Epithelial cell of esophagus (primary cell): Measurements from ENCODE around the gene FBXO30.

Experiments used
- DNase-seq: peaks from one replicate; pipeline ENCODE4 v3.0.0; 2010; ENCODE audit warnings: low read depth
- H3K4me3 ChIP-seq: 2 replicates; pipeline ENCODE4 v1.5.1; 2011; ENCODE audit warnings: mild to moderate bottlenecking, low read length, control low read depth
- TF ChIP-seq, protein P1 (sequence below): IDR thresholded peaks from 2 replicates; pipeline ENCODE4 v1.5.1; 2011; ENCODE audit warnings: low read depth, mild to moderate bottlenecking, low read length, control low read depth, inconsistent platforms; ENCODE audit not compliant: insufficient read depth; ENCODE audit errors: missing control alignments

Gene FBXO30

DNA sequence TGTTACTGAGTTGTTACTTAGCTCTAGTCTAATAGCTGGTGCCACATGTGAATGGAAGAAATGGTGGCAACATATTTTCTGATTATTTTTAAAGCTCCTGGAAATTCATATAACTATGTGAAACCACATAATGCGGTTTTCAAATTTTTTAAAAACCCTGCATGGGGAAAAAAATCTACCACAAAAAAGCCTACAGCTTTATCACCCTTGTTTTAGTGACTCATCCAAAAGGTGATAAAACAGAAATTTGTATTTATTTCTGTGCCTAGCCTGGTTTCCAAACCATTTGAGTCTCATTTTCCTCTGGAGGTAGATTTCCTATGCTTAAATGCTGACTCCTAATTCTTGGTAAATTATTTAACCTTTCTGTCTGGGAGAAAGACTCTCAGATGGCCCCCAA lies 5.4 kb upstream of the FBXO30 start:
- DNase-seq = no peak
- no peak overlapping the region for H3K4me3 ChIP-seq
- TF ChIP-seq, protein P1, sequence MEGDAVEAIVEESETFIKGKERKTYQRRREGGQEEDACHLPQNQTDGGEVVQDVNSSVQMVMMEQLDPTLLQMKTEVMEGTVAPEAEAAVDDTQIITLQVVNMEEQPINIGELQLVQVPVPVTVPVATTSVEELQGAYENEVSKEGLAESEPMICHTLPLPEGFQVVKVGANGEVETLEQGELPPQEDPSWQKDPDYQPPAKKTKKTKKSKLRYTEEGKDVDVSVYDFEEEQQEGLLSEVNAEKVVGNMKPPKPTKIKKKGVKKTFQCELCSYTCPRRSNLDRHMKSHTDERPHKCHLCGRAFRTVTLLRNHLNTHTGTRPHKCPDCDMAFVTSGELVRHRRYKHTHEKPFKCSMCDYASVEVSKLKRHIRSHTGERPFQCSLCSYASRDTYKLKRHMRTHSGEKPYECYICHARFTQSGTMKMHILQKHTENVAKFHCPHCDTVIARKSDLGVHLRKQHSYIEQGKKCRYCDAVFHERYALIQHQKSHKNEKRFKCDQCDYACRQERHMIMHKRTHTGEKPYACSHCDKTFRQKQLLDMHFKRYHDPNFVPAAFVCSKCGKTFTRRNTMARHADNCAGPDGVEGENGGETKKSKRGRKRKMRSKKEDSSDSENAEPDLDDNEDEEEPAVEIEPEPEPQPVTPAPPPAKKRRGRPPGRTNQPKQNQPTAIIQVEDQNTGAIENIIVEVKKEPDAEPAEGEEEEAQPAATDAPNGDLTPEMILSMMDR = no peak

DNA sequence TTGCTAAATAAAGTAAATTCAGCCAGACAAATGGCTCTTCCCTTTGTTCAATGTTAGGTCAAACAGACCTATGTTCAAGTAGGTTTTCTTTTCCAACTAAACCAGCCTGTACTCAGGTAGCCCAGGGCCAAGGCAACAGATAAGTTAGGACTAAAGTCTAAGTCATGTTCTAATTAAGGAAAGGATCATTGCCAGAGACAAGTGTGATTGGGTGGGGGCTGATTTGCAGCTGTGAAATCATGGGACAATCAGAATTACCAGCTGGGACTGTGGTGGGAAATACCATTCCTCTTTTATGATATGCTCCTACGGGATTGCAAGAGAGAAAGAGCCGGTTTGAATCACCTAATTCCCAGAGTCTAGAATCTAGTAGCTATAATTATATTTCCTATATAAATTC lies 4.2 kb upstream of the FBXO30 start:
- H3K4me3 ChIP-seq = no peak overlapping the region
- TF ChIP-seq, protein P1 = no peak
- DNase-seq = no peak

DNA sequence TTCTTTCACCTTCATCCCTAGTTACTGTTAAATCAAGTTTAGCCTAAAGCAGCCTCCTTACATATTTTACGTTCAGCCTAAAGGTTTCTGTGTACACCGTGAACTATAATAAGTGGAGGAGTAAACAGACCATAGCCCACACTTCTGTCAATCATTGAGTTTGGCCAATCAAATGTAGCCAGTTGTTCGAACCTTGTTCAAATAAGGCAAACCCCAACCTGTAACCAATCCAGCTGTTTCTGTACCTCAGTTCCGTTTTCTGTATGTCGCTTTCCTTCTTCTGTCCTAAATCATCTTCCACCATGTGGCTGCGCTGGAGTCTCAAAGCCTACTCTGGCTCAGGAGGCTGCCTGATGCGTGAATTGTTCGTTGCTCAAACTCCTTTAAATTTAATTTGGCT lies 1.8 kb upstream of the FBXO30 start:
- H3K4me3 ChIP-seq = no peak overlapping the region
- TF ChIP-seq, protein P1 = no peak
- no peak for DNase-seq

DNA sequence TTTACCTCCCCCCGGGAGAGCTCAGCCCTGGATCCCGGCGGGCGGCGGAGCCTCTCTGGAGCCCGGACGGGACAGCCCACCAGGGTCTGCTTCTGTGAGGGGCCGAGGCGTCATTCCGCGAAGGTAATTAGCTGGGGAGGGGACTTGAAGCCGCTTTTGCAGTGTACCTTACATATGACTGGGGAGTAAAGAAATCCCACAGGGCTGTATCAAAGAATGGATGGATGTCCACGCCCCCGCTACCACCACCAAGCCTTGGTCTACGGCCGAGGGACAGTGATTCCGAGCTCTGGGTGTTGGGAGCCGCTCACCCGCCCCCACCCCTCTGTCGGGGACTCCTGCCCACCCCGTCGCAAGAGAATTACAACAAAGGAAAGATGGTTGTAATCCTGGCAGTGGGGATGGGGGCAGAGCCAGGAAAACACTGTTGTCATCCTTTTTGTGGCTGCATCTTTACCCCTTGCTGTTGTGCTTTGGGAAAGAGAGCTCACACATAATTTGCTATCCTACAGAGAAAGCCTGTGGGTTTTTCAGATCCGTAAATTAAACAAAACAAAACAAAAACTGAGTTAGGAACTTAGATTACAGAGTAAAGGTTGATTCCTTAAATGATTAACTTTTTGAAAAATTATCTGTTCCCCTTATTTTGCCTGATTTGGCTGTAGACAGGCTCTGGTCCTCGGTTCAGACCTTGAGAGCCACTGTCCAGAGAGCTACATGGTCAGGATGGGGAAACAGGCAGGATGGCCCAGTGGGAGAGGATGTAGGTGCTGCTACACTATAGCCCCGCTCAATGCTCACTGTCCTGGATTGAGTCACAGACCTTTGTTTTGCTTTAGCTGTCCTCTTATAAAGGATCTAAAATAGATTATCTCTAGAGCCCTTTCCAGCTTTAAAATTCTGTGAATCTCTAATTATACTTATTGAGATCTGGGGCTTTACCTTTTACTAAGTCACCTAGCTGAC lies 997 bp upstream of the FBXO30 start:
- TF ChIP-seq, protein P1 = no peak
- peak overlapping the region; percentile 81 for H3K4me3 ChIP-seq
- no peak for DNase-seq

DNA sequence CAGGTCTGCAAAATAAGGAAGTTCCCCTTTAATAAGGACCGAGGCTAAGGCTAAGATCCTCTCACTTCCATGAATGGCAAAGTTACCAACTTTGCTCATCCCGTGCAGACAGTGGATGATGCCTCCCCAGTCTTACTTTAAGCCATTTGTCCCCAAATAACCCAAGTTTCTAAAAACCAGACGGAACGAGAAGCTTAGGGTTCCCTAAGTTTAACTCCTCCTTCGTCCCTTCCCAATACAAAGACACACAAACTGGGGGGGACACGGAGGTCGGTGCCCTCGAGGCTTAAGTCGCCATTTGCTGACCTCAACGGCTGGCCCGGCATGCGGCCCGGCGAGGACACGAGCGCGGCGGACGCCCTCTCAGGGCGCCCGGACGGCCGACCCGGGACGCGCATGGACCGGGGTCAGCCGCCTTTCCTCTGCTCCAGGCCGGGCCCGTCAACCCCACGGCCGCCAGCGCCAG lies 527 bp downstream of the FBXO30 start:
- DNase-seq = peak; percentile 57

DNA sequence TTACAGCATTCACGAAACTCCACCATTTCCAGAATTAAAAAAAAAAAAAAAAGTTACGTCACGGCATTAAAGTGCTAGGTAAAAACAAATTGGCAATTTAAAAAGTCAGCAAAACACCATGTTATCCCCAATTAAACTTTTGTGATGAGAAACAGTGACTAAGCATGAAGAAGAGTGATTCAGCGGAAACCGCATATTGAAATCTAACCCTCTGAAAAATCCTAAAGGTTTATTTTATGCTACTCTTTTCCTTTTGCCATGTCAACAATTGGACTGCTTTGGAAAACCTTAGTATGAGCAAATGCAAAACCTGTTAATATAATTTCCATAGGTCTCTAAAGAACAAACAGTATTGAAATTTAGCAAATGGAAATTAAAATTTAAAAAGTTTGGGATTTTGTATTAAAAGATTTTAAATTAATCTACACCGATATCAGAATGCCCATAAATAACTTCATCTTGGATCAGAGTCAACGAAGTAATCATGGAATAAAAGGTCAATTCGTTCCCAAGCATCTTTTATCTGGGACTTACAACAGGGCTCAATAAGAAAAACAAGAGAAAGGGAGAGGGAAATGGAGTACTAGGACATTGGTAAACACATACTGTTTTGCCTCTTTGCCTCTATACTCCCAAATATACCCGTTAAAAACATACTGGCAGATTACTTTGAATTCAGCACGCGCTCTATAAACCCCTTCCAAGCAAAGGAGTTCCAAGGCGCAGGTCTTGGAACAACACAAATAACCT lies 1.1 kb downstream of the FBXO30 start:
- peak; percentile 61 for DNase-seq
- peak overlapping the region; percentile 81 for H3K4me3 ChIP-seq
- TF ChIP-seq, protein P1 = no peak

More for the DNA sequence above, 527 bp downstream of the FBXO30 start:
- TF ChIP-seq, protein P1 = no peak
- peak overlapping the region; percentile 81 for H3K4me3 ChIP-seq
